DND-41 (cell line): Measurements from ENCODE around the gene FIG4.

Experiments
- CTCF ChIP-seq: IDR thresholded peaks from 2 replicates; pipeline ENCODE4 v1.5.1; 2012; ENCODE audit warnings: borderline replicate concordance, low read length, moderate library complexity, mild to moderate bottlenecking; ENCODE audit not compliant: poor library complexity, severe bottlenecking; ENCODE audit errors: extremely low read depth
- EZH2 ChIP-seq: IDR thresholded peaks from 3 replicates; pipeline ENCODE4 v1.6.1; 2012; ENCODE audit warnings: borderline replicate concordance, low read depth, mild to moderate bottlenecking, moderate library complexity, low read length, inconsistent platforms; ENCODE audit not compliant: severe bottlenecking

GRCh38 chr6:109824105-109824504 lies 133.0 kb downstream of the FIG4 start:
- TF ChIP-seq CTCF (no peak), EZH2 (no peak)
